IMR-90 (cell line): ENCODE data around the gene BAD.

Experiments
- CTCF ChIP-seq: conservative IDR thresholded peaks from 2 replicates; pipeline ENCODE4 v1.5.1; 2012; ENCODE audit warnings: mild to moderate bottlenecking, low read depth, low read length, improper control_type of control experiment
- MXI1 ChIP-seq: IDR thresholded peaks from 2 replicates; pipeline ENCODE4 v1.6.1; 2012; ENCODE audit warnings: low read depth, mild to moderate bottlenecking, low read length, moderate library complexity, borderline replicate concordance
- POLR2A ChIP-seq: IDR thresholded peaks from 2 replicates; pipeline ENCODE4 v1.6.1; 2012; ENCODE audit warnings: mild to moderate bottlenecking, low read depth, low read length
- SMC3 ChIP-seq: fragments of 150-350 bp; IDR thresholded peaks from 2 replicates; pipeline ENCODE4 v1.6.1; 2016; ENCODE audit warnings: low read depth, mild to moderate bottlenecking, antibody characterized with exemption, low read length, moderate library complexity

GRCh38 chr11:64324692-64325469 lies 40.4 kb upstream of the BAD start:
- TF ChIP-seq CTCF: no peak
- TF ChIP-seq POLR2A: no peak
- TF ChIP-seq MXI1: no peak
- no peak for TF ChIP-seq SMC3
